CD4-positive, alpha-beta T cell treated with Interleukin-6 at 100 ng/mL for 8 hours (primary cell): ENCODE measurements around the gene ACTR3C.
"Not testable (repeated sequence)": the region's sequence is repeated elsewhere in the genome, so short reads cannot be mapped to it uniquely, and the experiment has no call there.

Experiments
- DNase-seq: peaks from one replicate; pipeline ENCODE4 v3.0.0-alpha.2; 2020; ENCODE audit warnings: mixed read lengths, low spot score

Gene ACTR3C

GRCh38 chr7:150281681-150282403 lies 41.5 kb downstream of the ACTR3C start:
- DNase-seq = not testable (repeated sequence)

DNA sequence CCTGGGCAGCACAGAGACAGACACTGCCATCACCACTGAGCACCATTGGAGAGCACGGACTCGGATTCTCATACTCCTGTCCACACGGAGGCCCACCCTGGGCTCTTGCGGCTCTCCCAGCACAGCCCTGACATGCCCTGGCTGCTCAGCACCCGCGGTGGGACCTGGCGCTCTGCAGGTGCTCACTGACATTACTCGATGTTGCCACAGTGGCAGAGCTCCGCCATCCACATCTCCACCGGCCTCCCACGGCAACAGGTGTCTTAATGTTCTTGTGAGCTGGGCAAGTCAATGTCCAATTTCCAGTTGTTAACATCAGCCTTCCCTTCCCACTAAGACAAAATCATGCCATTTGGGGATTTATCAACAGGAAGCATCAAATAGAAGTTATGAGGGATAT lies 45.0 kb downstream of the ACTR3C start:
- DNase-seq = not testable (repeated sequence)

GRCh38 chr7:150276132-150276695 lies 47.1 kb downstream of the ACTR3C start:
- DNase-seq = peak; percentile 27

DNA sequence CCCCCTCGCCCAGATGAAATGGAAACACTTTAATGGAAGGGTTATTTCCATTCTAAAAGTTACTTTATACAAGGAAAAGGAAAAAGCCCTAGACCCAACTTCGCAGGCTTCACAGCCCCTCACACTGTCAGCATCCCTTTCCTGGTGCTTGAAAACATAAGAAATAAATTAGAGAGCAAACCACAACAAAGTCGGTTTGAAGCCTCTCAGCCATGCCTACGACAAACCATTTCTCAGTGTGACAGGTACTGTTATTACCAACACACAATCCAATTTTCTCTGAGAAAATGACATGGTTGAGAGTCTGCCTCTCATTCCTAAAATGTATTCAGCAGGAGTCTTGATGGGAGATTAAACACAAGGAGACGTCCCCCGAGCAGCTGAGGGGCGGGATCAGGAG lies 51.4 kb downstream of the ACTR3C start:
- not testable (repeated sequence) for DNase-seq

- not testable (repeated sequence) for DNase-seq
Measured at GRCh38 chr7:150270101-150270824, 53.1 kb downstream of the ACTR3C start.

GRCh38 chr7:150268798-150269197 lies 54.5 kb downstream of the ACTR3C start:
- not testable (repeated sequence) for DNase-seq

- not testable (repeated sequence) for DNase-seq
Measured at GRCh38 chr7:150268287-150268686, 55.1 kb downstream of the ACTR3C start.

GRCh38 chr7:150266953-150267665 lies 56.2 kb downstream of the ACTR3C start:
- DNase-seq = not testable (repeated sequence)

GRCh38 chr7:150262656-150263055 lies 60.7 kb downstream of the ACTR3C start:
- DNase-seq = not testable (repeated sequence)

DNA sequence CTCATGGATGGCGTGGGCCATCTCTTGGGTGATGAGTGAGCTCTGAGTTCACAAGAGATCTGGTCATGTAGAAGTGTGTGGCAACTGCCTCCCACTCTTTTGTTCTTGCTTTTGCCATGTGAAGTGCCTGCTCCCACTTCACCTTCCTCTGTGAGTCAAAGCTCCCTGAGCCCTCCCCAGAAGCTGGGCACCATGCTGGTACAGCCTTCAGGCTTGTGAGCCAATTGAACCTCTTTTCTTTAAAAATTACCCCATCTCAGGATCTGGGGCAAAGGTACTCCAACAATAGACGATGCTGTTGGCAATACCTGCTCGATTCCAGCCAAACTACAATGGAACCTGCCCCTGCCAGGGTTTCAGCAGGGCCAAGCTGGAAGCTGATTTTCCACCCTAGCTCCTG lies 75.6 kb downstream of the ACTR3C start:
- DNase-seq = not testable (repeated sequence)

GRCh38 chr7:150245208-150245607 lies 78.1 kb downstream of the ACTR3C start:
- DNase-seq = not testable (repeated sequence)

DNA sequence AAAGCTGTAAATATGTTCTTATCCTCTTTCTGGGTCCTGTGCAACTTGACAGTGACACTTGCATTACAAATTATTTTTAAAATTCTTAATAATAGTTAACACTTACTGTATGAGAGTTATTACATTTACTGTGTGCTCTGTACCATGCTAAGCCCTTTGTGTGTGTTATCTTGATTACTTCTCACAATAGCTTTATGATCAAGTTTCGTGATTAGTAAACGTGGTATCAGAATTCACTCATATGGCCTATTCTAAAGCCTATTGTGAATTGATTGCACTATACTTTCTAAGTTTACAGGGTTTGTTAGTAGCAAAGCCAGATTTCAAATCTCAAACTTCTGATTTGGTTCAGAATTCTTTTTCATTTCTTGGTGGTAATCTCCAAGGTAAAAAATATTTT lies 80.4 kb downstream of the ACTR3C start:
- not testable (repeated sequence) for DNase-seq

DNA sequence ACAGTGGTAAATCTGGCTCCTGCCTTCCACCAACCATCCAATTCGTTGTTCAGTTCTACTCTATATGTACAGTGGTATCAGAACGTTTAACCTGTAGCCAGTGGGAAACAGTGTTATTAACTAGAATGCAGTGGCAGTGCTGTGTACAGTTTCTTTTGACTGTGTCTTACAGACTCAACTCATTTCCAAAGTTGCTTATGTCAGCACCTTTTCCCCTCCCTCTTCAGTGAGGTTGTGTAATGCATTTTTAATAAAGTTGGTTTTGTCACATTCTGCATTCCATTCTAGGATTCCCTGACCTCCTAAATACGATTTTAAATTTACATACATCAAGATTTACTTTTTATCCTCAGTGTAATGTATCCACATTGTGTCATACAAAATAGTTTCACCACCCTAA lies 97.9 kb downstream of the ACTR3C start:
- DNase-seq = not testable (repeated sequence)

DNA sequence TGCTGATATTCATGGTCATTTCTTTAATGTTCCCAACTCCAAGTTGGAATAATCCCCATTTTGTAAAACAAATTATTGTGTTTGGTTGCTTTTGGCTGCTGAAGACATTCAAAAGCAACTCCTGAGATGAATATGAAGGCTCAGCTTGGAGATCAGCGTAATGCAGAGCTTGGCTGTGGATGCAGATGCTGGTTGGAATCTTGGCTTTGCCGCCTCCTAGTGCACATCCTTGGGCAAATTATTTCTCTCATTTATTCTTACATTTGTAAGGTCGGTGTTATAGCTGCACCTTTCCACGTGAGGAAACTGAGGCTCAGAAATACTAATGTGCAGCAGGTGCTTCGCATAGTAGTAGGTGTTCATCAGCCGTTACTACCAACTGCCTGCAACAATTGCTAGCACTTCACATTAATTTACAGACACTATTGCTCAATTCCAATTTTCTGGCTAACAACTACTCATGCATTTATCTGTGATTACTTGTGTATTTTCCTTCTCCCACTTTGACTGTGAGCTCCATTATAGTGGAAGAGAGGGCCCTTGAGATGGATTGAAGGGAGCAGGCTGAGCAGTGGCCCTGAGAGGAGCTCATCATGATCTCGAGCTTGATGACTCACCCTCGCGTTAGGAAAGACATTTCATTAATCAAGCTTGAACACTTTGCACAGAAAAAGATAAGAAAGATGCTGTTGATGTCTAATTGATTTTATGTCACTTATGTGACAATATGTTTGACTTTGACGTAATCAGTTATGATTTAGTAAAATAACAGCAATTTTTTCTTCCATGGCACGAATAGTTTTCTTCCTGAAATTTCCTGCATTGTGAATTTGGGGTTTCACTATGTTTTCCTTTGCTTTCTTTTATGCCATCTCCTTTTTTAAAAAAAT lies 101.0 kb downstream of the ACTR3C start:
- DNase-seq = not testable (repeated sequence)

GRCh38 chr7:150220673-150221181 lies 102.6 kb downstream of the ACTR3C start:
- not testable (repeated sequence) for DNase-seq

DNA sequence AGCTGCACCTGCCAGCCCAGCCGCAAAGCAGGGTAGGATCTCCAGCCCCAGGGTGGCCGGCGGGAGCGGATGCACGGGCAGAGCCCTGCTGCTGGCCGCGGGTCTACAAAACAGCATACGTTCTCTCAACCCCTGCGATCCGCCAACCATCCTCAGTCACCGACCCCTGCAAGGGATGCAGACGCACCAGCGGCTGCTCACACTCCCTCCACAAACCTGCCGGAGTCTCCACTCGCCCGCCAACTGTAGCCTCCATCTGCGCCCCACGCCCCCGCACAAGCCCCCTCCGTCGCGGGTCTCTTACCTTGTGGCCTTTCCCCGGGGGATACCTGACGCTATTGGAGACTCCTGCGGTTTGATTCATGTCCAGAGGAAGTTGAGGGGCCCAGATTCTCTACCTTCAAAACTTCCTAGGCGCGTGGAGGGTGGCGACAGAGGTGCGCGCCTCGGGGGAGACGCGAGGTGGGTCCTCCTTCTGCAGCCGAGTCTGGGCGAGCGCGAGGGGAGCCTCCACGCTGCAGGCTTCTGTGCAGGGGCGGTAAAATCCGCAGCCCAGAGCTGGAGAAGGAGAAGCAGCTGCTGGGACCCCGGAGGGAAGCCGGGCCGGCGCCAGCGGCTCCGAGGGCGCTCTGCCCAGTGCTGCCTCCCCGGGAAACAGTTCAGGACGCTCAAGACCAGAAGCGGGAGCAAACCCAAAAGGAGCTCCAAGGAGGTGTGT lies 103.2 kb downstream of the ACTR3C start:
- DNase-seq = not testable (repeated sequence)

DNA sequence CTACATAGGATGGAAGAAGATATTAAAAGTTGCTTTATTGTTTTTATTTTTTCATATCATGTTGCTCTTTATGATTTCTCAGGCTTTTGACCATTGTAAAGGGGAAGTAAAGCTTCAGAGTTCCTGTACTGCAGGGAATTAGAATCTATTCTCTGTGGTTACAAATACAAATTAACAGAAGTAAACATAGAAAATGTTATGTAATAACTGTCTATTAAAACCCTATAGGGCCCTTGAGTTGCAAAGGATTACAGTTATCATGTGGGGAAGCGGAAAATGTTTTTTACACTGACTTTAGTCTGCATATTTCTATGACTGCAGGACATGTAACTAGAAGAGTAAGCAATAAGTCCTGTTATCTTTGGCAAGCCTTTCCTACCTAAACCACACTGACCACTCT lies 116.5 kb downstream of the ACTR3C start:
- DNase-seq = not testable (repeated sequence)

DNA sequence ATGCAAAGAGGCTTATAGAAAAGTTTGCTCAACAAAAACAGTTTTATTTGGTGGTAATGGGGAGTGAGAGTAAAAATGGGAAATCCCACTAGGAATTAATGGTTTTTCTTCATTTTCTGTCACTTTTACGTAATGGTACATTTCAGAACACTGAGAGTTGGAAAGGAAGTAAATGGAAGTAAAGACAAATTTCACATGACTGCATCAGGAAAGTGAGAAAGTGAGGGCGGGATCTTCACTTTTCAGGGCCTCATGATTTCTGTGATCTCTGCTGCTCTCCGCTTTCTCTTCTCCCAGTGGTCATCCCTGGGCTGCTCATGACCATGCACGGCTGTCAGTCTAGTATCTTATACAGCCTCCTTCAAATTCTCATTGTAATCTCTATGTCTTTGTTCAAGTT lies 117.5 kb downstream of the ACTR3C start:
- not testable (repeated sequence) for DNase-seq

DNA sequence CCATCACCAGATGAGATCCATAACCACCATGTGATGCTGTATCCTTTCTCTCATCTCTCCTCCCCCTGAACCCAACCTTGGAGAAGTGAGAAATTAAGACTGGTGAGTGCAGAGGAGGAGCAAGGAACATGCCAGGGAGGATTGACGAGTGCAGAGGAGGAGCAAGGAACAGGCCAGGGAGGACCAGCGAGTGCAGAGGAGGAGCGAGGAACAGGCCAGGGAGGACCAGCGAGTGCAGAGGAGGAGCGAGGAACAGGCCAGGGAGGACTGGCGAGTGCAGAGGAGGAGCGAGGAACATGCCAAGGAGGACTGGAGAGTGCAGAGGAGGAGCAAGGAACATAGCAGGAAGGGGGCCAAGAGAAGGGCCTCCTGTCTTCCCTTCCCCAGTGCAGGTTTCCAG lies 118.8 kb downstream of the ACTR3C start:
- not testable (repeated sequence) for DNase-seq

- DNase-seq = not testable (repeated sequence)
Measured at GRCh38 chr7:150202894-150203293, 120.5 kb downstream of the ACTR3C start.
